Natural killer cell (primary cell): ENCODE results near the gene UBN1. TPM values are rescaled to one million over a fixed set of nuclear protein-coding genes. Genes with fewer than 3 reads are reported as not detected.

Experiments
- ATAC-seq, 3 donors: fragments of 150-1000 bp in 2 of 3; fragments of 200-7000 bp in 1 of 3; cut with Tn5 transposase; 1 replicate in 1 of 3; 2 replicates in 2 of 3; pipeline ENCODE4 v1.10.0; 2021; ENCODE audit warnings: mild to moderate bottlenecking in 2 of 3, moderate library complexity in 2 of 3
- DNase-seq, 2 donors: peaks; one replicate each; pipeline versions ENCODE4 v3.0.0 to v3.0.0-alpha.2; 2013 to 2021; ENCODE audit warnings: mixed read lengths in 1 of 2
- H3K27ac ChIP-seq: one replicate; pipeline ENCODE4 v1.5.1; 2013; ENCODE audit warnings: mild to moderate bottlenecking, low read length
- H3K27me3 ChIP-seq: one replicate; pipeline ENCODE4 v1.6.1; 2013; ENCODE audit warnings: low read length; ENCODE audit not compliant: control insufficient read depth, insufficient read depth
- H3K36me3 ChIP-seq: one replicate; pipeline ENCODE4 v1.6.1; 2013; ENCODE audit warnings: low read length; ENCODE audit not compliant: control insufficient read depth, insufficient read depth
- H3K4me1 ChIP-seq: one replicate; pipeline ENCODE4 v1.6.1; 2013; ENCODE audit warnings: low read length; ENCODE audit not compliant: control insufficient read depth, insufficient read depth
- H3K4me3 ChIP-seq: one replicate; pipeline ENCODE4 v1.5.1; 2013; ENCODE audit warnings: low read length
- H3K9me3 ChIP-seq: one replicate; pipeline ENCODE4 v1.6.1; 2013; ENCODE audit warnings: low read length; ENCODE audit not compliant: control insufficient read depth, insufficient read depth
- H3K27ac Mint-ChIP-seq, 2 donors: one replicate each; pipeline ENCODE4 v1.8.0; 2022; ENCODE audit warnings: mild to moderate bottlenecking in 2 of 2, mixed read lengths in 2 of 2, moderate library complexity in 1 of 2
- H3K27me3 Mint-ChIP-seq, 2 donors: one replicate each; pipeline ENCODE4 v1.8.0; 2022; ENCODE audit warnings: low read depth in 2 of 2, mixed read lengths in 2 of 2
- H3K36me3 Mint-ChIP-seq: one replicate; pipeline ENCODE4 v1.8.0; 2022; ENCODE audit warnings: mixed read lengths
- H3K4me1 Mint-ChIP-seq, 2 donors: one replicate each; pipeline ENCODE4 v1.8.0; 2022; ENCODE audit warnings: mixed read lengths in 2 of 2
- H3K4me3 Mint-ChIP-seq: one replicate; pipeline ENCODE4 v1.8.0; 2022; ENCODE audit warnings: mild to moderate bottlenecking, moderate library complexity, mixed read lengths
- H3K9me3 Mint-ChIP-seq, 2 donors: one replicate each; pipeline ENCODE4 v1.8.0; 2022; ENCODE audit warnings: mixed read lengths in 2 of 2
- CTCF ChIP-seq: fragments of 200-600 bp; IDR thresholded peaks from one replicate; pipeline ENCODE4 v1.8.0; 2022; ENCODE audit warnings: antibody characterized with exemption
- WGBS: methylation state at CpG from one replicate; pipeline ENCODE4 v1.1.7; 2013; ENCODE audit warnings: missing lambda C conversion rate; ENCODE audit not compliant: insufficient coverage; 5-methylcytosine and 5-hydroxymethylcytosine counted together
- intact Hi-C: fragments of 100-400 bp; cut with micrococcal nuclease; formaldehyde crosslinking; loops from one replicate; pipeline ENCODE4 v1.14.2; 2022
- total RNA-seq, 4 donors: library from RNA; stranded (reverse); fragments of 120-200 nt in 1 of 4; gene quantifications; one replicate each; pipeline versions ENCODE4 v1.2.3 to v1.2.4, GENCODE V29; 2013 to 2022

Gene UBN1
- total RNA-seq, 3 donors from 2014 or later (not counting 1 experiment from before 2014, with no cell fraction given), result 70.5 to 81.6 (median 79.9) TPM

DNA sequence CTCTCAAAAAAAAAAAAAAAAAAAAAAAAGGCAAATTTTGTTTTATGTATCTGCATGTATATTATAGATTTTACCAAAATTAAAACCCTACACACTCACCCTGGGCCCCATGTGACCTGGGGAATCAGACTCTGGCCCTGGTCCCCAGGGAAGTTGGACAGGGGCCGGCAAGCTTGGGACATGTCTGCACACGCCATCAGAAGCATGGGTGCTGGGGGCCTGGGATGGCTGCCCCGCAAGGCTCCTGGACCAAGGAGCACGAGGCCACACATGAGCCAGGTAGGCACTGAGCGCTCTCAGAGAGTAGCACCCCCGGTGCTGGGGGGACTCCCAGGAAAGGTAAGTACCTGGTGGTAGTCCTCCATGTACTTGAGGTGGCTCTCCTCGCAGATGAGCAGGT is 50.0 kb downstream of the UBN1 start:
- Histone ChIP-seq H3K4me3 (no peak overlapping the region), H3K27ac (no peak overlapping the region), H3K9me3 (no peaks in the 10 kb centered on the region), H3K27me3 (no peaks in the 10 kb centered on the region), H3K36me3 (no peaks in the 10 kb centered on the region), H3K4me1 (no peaks in the 10 kb centered on the region)
- no peak for TF ChIP-seq CTCF
- Mint-ChIP-seq H3K4me3 (no peak overlapping the region), H3K27ac (no peak overlapping the region), H3K9me3 (no peaks in the 10 kb centered on the region), H3K36me3 (no peaks in the 10 kb centered on the region), H3K27me3 (no peaks in the 10 kb centered on the region), H3K4me1 (peaks cover 0 to 4% of the 10 kb centered on the region in 2 donors)
- WGBS, result 91% methylated on average over 7 of the region's 7 CpGs
- ATAC-seq (no peak), DNase-seq (no peak)
- intact Hi-C loops, result no loop called here

GRCh38 chr16:4898811-4899473 is 51.7 kb downstream of the UBN1 start:
- ATAC-seq (no peak), DNase-seq (no peak)
- no peaks in the 10 kb centered on the region for H3K4me1 Mint-ChIP-seq
- no peaks in the 10 kb centered on the region for H3K9me3 ChIP-seq
- 91% methylated on average over 28 of the region's 28 CpGs for WGBS
- H3K27ac Mint-ChIP-seq, result no peak overlapping the region
- H3K4me3 ChIP-seq, result no peak overlapping the region
- no peaks in the 10 kb centered on the region for H3K36me3 ChIP-seq
- H3K9me3 Mint-ChIP-seq, result no peaks in the 10 kb centered on the region
- no peak overlapping the region for H3K27ac ChIP-seq
- no peaks in the 10 kb centered on the region for H3K27me3 ChIP-seq
- no peaks in the 10 kb centered on the region for H3K4me1 ChIP-seq
- H3K4me3 Mint-ChIP-seq, result no peak overlapping the region
- no peaks in the 10 kb centered on the region for H3K36me3 Mint-ChIP-seq
- intact Hi-C loops, result no loop called here
- TF ChIP-seq CTCF, result no peak
- H3K27me3 Mint-ChIP-seq, result peaks cover 0 to 5% of the 10 kb centered on the region in 2 donors

DNA sequence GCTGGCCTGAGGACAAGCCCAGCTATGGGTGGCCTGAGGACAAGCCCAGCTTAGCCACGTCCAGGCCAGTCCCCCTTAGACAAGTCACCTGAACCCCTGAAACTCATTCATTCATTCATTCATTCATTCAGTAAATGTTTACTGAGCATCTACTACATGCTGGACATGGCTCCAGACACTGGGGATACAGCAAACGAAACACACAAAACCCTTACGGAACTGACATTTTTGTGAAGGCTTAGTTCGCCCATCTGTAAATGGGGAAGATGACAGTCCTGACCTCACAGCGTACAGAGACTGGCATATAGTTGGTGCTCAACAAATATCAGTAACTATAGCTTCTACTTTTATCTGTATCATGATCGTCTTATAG is 52.2 kb downstream of the UBN1 start:
- no peak for TF ChIP-seq CTCF
- Histone ChIP-seq H3K9me3 (no peaks in the 10 kb centered on the region), H3K4me1 (no peaks in the 10 kb centered on the region), H3K27ac (no peak overlapping the region), H3K4me3 (no peak overlapping the region), H3K27me3 (no peaks in the 10 kb centered on the region), H3K36me3 (no peaks in the 10 kb centered on the region)
- no peak for ATAC-seq
- H3K4me1 Mint-ChIP-seq, result no peaks in the 10 kb centered on the region
- peaks cover 5 to 10% of the 10 kb centered on the region in 2 donors for H3K27me3 Mint-ChIP-seq
- no peaks in the 10 kb centered on the region for H3K9me3 Mint-ChIP-seq
- intact Hi-C loops, result no loop called here
- no peak overlapping the region for H3K4me3 Mint-ChIP-seq
- no peaks in the 10 kb centered on the region for H3K36me3 Mint-ChIP-seq
- no peak overlapping the region for H3K27ac Mint-ChIP-seq
- 73% methylated on average over 5 of the region's 6 CpGs for whole genome bisulfite sequencing
- no peak for DNase-seq

DNA sequence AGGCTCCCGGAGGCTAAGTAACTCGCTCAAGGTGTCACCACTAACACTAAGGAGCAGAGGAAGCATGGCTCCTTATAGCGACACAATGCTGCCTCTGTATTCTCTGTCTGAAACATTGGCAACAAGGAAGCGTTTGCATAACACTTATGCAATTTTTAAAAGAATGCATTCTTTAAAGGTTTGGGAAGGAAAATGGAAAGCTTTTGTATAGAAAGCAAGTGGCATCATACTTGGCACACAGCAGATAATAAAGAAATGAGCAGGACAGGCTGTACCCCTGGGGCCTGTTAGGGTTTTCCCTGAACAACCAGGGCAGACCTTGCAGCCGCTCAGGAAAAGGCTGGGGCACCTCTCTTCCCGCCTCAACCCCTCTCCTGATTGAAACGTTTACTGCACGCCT is 52.8 kb downstream of the UBN1 start:
- 64% methylated on average over 5 of the region's 8 CpGs for WGBS
- no peak overlapping the region for H3K27ac ChIP-seq
- TF ChIP-seq CTCF, result no peak

More for the DNA sequence above, 52.8 kb downstream of the UBN1 start:
- no peak overlapping the region for H3K4me3 ChIP-seq
- ATAC-seq (no peak), DNase-seq (no peak)
- no peaks in the 10 kb centered on the region for H3K4me1 Mint-ChIP-seq
- H3K4me3 Mint-ChIP-seq, result no peak overlapping the region
- H3K36me3 Mint-ChIP-seq, result no peaks in the 10 kb centered on the region
- intact Hi-C loops, result no loop called here
- H3K27ac Mint-ChIP-seq, result no peak overlapping the region
- H3K36me3 ChIP-seq, result no peaks in the 10 kb centered on the region
- no peaks in the 10 kb centered on the region for H3K27me3 ChIP-seq
- H3K4me1 ChIP-seq, result no peaks in the 10 kb centered on the region
- H3K9me3 Mint-ChIP-seq, result no peaks in the 10 kb centered on the region
- no peaks in the 10 kb centered on the region for H3K9me3 ChIP-seq
- H3K27me3 Mint-ChIP-seq, result peaks cover 9 to 14% of the 10 kb centered on the region in 2 donors
